Measurements from ENCODE around the gene DIP2B. TPM values are rescaled to one million over a fixed set of nuclear protein-coding genes. Genes with fewer than 3 reads are reported as not detected.

Gene DIP2B
- polyA plus RNA-seq, 2 of the 4 experiments (the other 2 are of a cell fraction) = 16.9 to 29.3 TPM

DNA sequence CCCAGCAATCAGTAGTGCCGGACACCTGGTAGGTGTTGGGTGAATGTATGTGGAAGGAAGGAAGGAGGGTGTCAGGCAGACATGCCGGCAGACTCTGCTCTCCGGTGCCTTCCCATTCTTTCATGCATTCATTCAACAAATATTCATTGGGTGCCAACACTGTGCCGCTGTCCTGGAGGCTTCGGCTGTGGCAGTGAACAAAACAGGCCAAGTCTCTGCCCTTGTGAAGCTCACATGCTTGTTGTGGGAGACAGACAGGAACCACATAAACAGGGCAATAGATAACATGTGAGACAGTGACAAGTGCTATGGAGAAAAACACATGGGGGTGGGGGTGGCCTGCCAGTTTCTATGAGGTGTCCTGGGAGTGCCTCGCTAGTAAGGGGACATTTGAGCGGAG lies 202.6 kb downstream of the DIP2B start:
- Histone ChIP-seq H3K4me3 (no peak overlapping the region), H3K4me1 (no peaks in the 10 kb centered on the region), H3K27ac (no peak overlapping the region), H3K9me3 (no peaks in the 10 kb centered on the region), H3K4me2 (no peak overlapping the region)
- TF ChIP-seq CEBPB (IDR thresholded peaks at IDR 0.05) (no peak), HOXB13 (CRISPR knock-in tag; IDR thresholded peaks at IDR 0.05; ENCODE audit: low read depth) (no peak), MAZ (IDR thresholded peaks at IDR 0.05; ENCODE audit: borderline replicate concordance, low read depth, low read length) (no peak)
- TF ChIP-seq, protein P1, sequence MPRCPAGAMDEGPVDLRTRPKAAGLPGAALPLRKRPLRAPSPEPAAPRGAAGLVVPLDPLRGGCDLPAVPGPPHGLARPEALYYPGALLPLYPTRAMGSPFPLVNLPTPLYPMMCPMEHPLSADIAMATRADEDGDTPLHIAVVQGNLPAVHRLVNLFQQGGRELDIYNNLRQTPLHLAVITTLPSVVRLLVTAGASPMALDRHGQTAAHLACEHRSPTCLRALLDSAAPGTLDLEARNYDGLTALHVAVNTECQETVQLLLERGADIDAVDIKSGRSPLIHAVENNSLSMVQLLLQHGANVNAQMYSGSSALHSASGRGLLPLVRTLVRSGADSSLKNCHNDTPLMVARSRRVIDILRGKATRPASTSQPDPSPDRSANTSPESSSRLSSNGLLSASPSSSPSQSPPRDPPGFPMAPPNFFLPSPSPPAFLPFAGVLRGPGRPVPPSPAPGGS (IDR thresholded peaks at IDR 0.05) = no peak
- CTCF ChIA-PET = no interaction called here
- WGBS (ENCODE audit: missing lambda C conversion rate) = 95% methylated on average over 7 of the region's 7 CpGs
- FAIRE-seq (no peak), DNase-seq (ENCODE audit: low read depth in 1 of 2, low spot score in 1 of 2) (no peak), ATAC-seq (no peak)
- POLR2A ChIA-PET = no interaction called here

DNA sequence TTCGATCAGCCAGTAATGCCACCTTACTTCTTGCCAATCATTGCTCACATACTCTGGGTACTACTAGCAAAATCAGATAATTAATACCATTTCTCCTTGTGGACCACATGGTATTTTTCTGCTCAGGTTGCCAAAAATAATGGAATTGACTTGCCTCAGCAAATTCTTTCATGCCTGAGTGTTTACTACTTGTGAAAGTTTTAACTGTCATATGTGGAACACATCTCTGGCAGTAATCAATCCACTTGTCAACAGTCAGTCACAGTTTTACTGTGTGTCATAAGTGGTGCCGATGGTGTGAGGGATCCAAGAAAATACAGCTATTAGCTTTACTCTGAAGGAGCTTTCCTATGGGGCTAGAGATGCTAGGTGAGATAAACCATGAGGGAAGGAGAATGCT lies 203.8 kb downstream of the DIP2B start:
- no peaks in the 10 kb centered on the region for H3K4me1 ChIP-seq
- no peak for DNase-seq (ENCODE audit: low read depth in 1 of 2, low spot score in 1 of 2)
- ChIA-PET CTCF (interaction anchor here (3.6 kb wide), 1 partner anchor 204 kb away, joined by 15 read pairs; the partner anchor contains the start of gene DIP2B), POLR2A (no interaction called here)
- H3K9me3 ChIP-seq = no peaks in the 10 kb centered on the region
- no peak for FAIRE-seq
- H3K4me2 ChIP-seq = no peak overlapping the region
- 93% methylated on average over 2 of the region's 2 CpGs for WGBS (ENCODE audit: missing lambda C conversion rate)
- no peak overlapping the region for H3K4me3 ChIP-seq
- no peak overlapping the region for H3K27ac ChIP-seq
- TF ChIP-seq ZSCAN20 (CRISPR knock-in tag; IDR thresholded peaks at IDR 0.05) (no peak), MAFK (IDR thresholded peaks at IDR 0.05; ENCODE audit: partially characterized antibody) (peak; percentile 24)
- ATAC-seq = no peak

DNA sequence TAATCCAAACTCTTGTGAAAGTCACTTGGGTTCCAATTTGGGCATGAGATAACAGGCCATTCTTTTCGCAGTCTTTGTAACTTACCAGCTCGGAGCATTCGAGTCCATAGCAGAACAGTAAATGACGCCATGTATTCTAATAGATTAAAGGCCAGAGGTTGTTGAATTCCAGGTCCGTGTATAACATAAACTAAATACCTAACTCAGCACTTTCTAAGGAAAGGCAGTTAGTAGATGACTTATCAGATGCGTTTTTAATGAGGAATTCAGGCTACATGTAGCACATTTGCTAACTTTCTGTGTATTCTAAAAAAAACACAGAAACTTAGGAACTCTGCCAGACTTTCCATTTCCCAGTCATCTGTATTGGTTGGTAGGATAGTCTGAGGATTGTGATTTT lies 206.3 kb downstream of the DIP2B start:
- FAIRE-seq (no peak), ATAC-seq (no peak), DNase-seq (ENCODE audit: low read depth in 1 of 2, low spot score in 1 of 2) (no peak)
- H3K4me2 ChIP-seq = no peak overlapping the region
- H3K27ac ChIP-seq = no peak overlapping the region
- H3K4me1 ChIP-seq = no peaks in the 10 kb centered on the region
- POLR2A ChIA-PET = no interaction called here
- 93% methylated on average over 6 of the region's 6 CpGs for WGBS (ENCODE audit: missing lambda C conversion rate)
- H3K9me3 ChIP-seq = no peaks in the 10 kb centered on the region
- TF ChIP-seq, protein P2, sequence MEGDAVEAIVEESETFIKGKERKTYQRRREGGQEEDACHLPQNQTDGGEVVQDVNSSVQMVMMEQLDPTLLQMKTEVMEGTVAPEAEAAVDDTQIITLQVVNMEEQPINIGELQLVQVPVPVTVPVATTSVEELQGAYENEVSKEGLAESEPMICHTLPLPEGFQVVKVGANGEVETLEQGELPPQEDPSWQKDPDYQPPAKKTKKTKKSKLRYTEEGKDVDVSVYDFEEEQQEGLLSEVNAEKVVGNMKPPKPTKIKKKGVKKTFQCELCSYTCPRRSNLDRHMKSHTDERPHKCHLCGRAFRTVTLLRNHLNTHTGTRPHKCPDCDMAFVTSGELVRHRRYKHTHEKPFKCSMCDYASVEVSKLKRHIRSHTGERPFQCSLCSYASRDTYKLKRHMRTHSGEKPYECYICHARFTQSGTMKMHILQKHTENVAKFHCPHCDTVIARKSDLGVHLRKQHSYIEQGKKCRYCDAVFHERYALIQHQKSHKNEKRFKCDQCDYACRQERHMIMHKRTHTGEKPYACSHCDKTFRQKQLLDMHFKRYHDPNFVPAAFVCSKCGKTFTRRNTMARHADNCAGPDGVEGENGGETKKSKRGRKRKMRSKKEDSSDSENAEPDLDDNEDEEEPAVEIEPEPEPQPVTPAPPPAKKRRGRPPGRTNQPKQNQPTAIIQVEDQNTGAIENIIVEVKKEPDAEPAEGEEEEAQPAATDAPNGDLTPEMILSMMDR (IDR thresholded peaks at IDR 0.05) = no peak
- TF ChIP-seq MAFK (IDR thresholded peaks at IDR 0.05; ENCODE audit: partially characterized antibody) (peak; percentile 89), JUN (IDR thresholded peaks at IDR 0.05) (no peak), PHF8 (IDR thresholded peaks at IDR 0.05; ENCODE audit: borderline replicate concordance, low read depth) (no peak), TFCP2L1 (CRISPR knock-in tag; IDR thresholded peaks at IDR 0.05) (no peak)
- CTCF ChIA-PET = interaction anchor here (3.6 kb wide), 1 partner anchor 206 kb away, joined by 15 read pairs; the partner anchor contains the start of gene DIP2B
- H3K4me3 ChIP-seq = no peak overlapping the region

DNA sequence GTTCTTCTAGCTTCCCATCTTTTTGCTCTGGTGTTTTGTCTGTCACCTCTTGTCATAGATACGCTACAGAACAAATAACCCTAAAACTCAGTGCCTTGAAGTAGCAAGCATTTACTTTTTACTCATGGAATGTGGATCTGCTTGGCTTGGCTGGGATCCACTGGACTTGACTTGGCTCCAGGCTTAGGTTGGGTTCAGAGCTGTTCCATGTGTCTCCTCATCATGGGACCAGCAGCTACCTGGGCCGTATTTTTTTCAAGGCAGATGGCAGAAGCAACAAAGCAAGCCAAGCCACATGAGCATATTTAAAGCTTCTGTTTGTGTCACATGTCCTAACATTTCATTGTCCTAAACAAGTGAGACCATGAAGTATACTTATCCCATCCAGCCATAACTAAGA lies 210.4 kb downstream of the DIP2B start:
- CTCF ChIA-PET = interaction anchor here (0.6 to 2.0 kb wide), 6 partner anchors 13 to 211 kb away, joined by 3 to 5 read pairs (median 4); no protein-coding TSS in a partner anchor

More for the DNA sequence above, 210.4 kb downstream of the DIP2B start:
- Histone ChIP-seq H3K27ac (no peak overlapping the region), H3K4me3 (no peak overlapping the region), H3K9me3 (no peaks in the 10 kb centered on the region), H3K4me1 (no peaks in the 10 kb centered on the region), H3K4me2 (no peak overlapping the region)
- FAIRE-seq (no peak), ATAC-seq (no peak), DNase-seq (ENCODE audit: low read depth in 1 of 2, low spot score in 1 of 2) (no peak)
- 88% methylated on average over 2 of the region's 2 CpGs for WGBS (ENCODE audit: missing lambda C conversion rate)
- POLR2A ChIA-PET = no interaction called here
- no peak for TF ChIP-seq CBX2 (IDR thresholded peaks at IDR 0.05; ENCODE audit: borderline replicate concordance, low read depth)
- TF ChIP-seq, protein P3, sequence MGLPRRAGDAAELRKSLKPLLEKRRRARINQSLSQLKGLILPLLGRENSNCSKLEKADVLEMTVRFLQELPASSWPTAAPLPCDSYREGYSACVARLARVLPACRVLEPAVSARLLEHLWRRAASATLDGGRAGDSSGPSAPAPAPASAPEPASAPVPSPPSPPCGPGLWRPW (IDR thresholded peaks at IDR 0.05) = no peak
- no peak for TF ChIP-seq HOXB13 (CRISPR knock-in tag; IDR thresholded peaks at IDR 0.05; ENCODE audit: low read depth)
- no peak for TF ChIP-seq ZC3H11A (IDR thresholded peaks at IDR 0.05)
- TF ChIP-seq CHD2 (IDR thresholded peaks at IDR 0.05; ENCODE audit: low read length, partially characterized antibody) = no peak
- no peak for TF ChIP-seq CEBPB (IDR thresholded peaks at IDR 0.05)
- no peak for TF ChIP-seq EHMT2 (IDR thresholded peaks at IDR 0.05; ENCODE audit: low read depth)
- TF ChIP-seq KDM5A (IDR thresholded peaks at IDR 0.05) = no peak
- no peak for TF ChIP-seq FOXS1 (CRISPR knock-in tag; IDR thresholded peaks at IDR 0.05)
- TF ChIP-seq ZFP36 (IDR thresholded peaks at IDR 0.05; ENCODE audit: borderline replicate concordance, partially characterized antibody) = no peak
- TF ChIP-seq, protein P4, sequence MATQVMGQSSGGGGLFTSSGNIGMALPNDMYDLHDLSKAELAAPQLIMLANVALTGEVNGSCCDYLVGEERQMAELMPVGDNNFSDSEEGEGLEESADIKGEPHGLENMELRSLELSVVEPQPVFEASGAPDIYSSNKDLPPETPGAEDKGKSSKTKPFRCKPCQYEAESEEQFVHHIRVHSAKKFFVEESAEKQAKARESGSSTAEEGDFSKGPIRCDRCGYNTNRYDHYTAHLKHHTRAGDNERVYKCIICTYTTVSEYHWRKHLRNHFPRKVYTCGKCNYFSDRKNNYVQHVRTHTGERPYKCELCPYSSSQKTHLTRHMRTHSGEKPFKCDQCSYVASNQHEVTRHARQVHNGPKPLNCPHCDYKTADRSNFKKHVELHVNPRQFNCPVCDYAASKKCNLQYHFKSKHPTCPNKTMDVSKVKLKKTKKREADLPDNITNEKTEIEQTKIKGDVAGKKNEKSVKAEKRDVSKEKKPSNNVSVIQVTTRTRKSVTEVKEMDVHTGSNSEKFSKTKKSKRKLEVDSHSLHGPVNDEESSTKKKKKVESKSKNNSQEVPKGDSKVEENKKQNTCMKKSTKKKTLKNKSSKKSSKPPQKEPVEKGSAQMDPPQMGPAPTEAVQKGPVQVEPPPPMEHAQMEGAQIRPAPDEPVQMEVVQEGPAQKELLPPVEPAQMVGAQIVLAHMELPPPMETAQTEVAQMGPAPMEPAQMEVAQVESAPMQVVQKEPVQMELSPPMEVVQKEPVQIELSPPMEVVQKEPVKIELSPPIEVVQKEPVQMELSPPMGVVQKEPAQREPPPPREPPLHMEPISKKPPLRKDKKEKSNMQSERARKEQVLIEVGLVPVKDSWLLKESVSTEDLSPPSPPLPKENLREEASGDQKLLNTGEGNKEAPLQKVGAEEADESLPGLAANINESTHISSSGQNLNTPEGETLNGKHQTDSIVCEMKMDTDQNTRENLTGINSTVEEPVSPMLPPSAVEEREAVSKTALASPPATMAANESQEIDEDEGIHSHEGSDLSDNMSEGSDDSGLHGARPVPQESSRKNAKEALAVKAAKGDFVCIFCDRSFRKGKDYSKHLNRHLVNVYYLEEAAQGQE (IDR thresholded peaks at IDR 0.05) = no peak
- TF ChIP-seq HOXA7 (CRISPR knock-in tag; IDR thresholded peaks at IDR 0.05) = no peak
- no peak for TF ChIP-seq MYC (IDR thresholded peaks at IDR 0.05; ENCODE audit: borderline replicate concordance, low read length)
- TF ChIP-seq GATA3 (IDR thresholded peaks at IDR 0.05; ENCODE audit: borderline replicate concordance) = no peak
- TF ChIP-seq MAZ (IDR thresholded peaks at IDR 0.05; ENCODE audit: borderline replicate concordance, low read depth, low read length) = no peak
- TF ChIP-seq ZSCAN20 (CRISPR knock-in tag; IDR thresholded peaks at IDR 0.05) = no peak
- TF ChIP-seq CHD4 (IDR thresholded peaks at IDR 0.05; ENCODE audit: borderline replicate concordance) = no peak

All from A549 (cell line).